Measurements from ENCODE around the gene ARHGAP21. TPM values are rescaled to one million over a fixed set of nuclear protein-coding genes. Genes with fewer than 3 reads are reported as not detected.
A peak's percentile ranks its signal among the peaks of the same experiment; 100 is the strongest.

ARHGAP21 gene
- polyA plus RNA-seq, 1 donor (not counting 4 experiments of a cell fraction or from before 2014, with no cell fraction given), result 78.5 TPM

DNA sequence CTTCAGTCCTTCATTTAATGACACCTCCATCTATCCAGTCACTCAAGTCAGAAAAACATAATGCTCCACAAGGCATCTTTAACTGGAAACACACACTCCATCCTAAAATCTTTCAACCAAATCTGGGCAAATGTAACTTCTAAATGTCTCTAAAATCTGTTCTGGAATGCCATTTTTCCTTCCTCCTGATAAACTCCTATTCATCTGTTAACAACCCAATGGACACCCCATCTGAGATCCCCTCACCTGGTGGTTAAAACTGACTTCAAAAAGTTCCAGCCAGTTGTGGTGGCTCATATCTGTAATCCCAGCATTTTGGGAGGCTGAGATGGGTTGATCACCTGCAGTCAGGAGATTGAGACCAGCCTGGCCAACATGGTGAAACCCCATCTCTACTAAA is 78.7 kb downstream of the ARHGAP21 start:
- Histone ChIP-seq H2AFZ (ENCODE audit: control insufficient read depth, low read length) (no peak overlapping the region), H3K4me3 (ENCODE audit: control insufficient read depth in 2 of 3, extremely low read depth in 1 of 3, insufficient read depth in 2 of 3, low read depth in 1 of 3, low read length in 3 of 3) (no peak overlapping the region), H3K9me3 (ENCODE audit: control insufficient read depth, low read depth, low read length) (no peaks in the 10 kb centered on the region), H3K27ac (ENCODE audit: control insufficient read depth, insufficient read depth, low read length) (no peak overlapping the region), H3K36me3 (ENCODE audit: control insufficient read depth in 2 of 2, extremely low read depth in 1 of 2, insufficient read depth in 2 of 2, low read length in 2 of 2) (peaks cover under 1 to 2% of the 10 kb centered on the region in 2 experiments), H3K9me1 (ENCODE audit: control insufficient read depth, extremely low read depth, insufficient read depth, low read length) (no peaks in the 10 kb centered on the region), H3K79me2 (ENCODE audit: control insufficient read depth, insufficient read depth, low read length) (peaks cover 33% of the 10 kb centered on the region), H3K27me3 (ENCODE audit: control insufficient read depth, extremely low read depth, insufficient read depth, low read length) (no peaks in the 10 kb centered on the region), H3K9ac (ENCODE audit: control insufficient read depth, extremely low read depth, insufficient read depth, low read length) (no peak overlapping the region), H3K4me2 (ENCODE audit: control insufficient read depth, extremely low read depth, insufficient read depth, low read depth, low read length) (no peak overlapping the region), H4K20me1 (ENCODE audit: control insufficient read depth, extremely low read depth, insufficient read depth, low read length) (no peaks in the 10 kb centered on the region), H3K4me1 (ENCODE audit: control insufficient read depth, extremely low read depth, insufficient read depth, low read length) (peaks cover 13% of the 10 kb centered on the region)
- no peak for TF ChIP-seq EZH2 (IDR thresholded peaks at IDR 0.05; ENCODE audit: low read length)
- TF ChIP-seq, protein P1, sequence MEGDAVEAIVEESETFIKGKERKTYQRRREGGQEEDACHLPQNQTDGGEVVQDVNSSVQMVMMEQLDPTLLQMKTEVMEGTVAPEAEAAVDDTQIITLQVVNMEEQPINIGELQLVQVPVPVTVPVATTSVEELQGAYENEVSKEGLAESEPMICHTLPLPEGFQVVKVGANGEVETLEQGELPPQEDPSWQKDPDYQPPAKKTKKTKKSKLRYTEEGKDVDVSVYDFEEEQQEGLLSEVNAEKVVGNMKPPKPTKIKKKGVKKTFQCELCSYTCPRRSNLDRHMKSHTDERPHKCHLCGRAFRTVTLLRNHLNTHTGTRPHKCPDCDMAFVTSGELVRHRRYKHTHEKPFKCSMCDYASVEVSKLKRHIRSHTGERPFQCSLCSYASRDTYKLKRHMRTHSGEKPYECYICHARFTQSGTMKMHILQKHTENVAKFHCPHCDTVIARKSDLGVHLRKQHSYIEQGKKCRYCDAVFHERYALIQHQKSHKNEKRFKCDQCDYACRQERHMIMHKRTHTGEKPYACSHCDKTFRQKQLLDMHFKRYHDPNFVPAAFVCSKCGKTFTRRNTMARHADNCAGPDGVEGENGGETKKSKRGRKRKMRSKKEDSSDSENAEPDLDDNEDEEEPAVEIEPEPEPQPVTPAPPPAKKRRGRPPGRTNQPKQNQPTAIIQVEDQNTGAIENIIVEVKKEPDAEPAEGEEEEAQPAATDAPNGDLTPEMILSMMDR (optimal IDR thresholded peaks at IDR 0.05 in 1 of 3, IDR thresholded peaks at IDR 0.05 in 1 of 3, conservative IDR thresholded peaks at IDR 0.05 in 1 of 3; ENCODE audit: extremely low read depth in 1 of 3, insufficient read depth in 2 of 3, low read length in 3 of 3), result no peak
- no peak for DNase-seq (ENCODE audit: low read depth, low spot score)
- dilution Hi-C loops (cut with MboI; ENCODE audit: extremely low pct_ligation_motif_present, low sequenced_read_pairs), result no loop called here
- no peak for FAIRE-seq

DNA sequence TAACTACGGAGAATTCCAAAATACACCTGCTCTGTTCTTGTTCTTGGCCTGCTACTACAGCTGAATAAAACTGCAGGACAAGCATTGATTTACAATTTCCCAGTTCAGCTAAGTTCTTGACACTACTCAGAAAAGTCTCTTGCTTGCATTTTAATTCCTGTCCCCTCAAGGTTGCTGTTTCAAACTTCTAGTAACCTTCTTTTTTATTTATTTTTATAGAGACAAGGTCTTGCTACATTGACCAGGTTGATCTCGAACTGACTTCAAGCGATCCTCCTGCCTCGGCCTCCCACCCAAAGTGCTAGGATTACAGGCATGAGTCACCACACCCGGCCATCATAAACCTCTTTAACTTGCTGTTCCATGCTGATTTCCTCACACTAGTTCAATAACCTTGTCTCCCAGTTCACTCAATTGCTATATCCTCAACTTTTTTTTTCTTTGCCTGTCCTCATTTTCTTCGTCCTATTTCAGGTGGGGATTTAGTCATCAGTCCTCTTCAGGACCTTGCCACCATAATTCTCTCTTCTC is 79.9 kb downstream of the ARHGAP21 start:
- Histone ChIP-seq H2AFZ (ENCODE audit: control insufficient read depth, low read length) (no peak overlapping the region), H3K27ac (ENCODE audit: control insufficient read depth, insufficient read depth, low read length) (no peak overlapping the region), H3K9me1 (ENCODE audit: control insufficient read depth, extremely low read depth, insufficient read depth, low read length) (no peaks in the 10 kb centered on the region), H4K20me1 (ENCODE audit: control insufficient read depth, extremely low read depth, insufficient read depth, low read length) (no peaks in the 10 kb centered on the region), H3K79me2 (ENCODE audit: control insufficient read depth, insufficient read depth, low read length) (peaks cover 26% of the 10 kb centered on the region), H3K4me2 (ENCODE audit: control insufficient read depth, extremely low read depth, insufficient read depth, low read depth, low read length) (no peak overlapping the region), H3K36me3 (ENCODE audit: control insufficient read depth in 2 of 2, extremely low read depth in 1 of 2, insufficient read depth in 2 of 2, low read length in 2 of 2) (peaks cover 0 to 2% of the 10 kb centered on the region in 2 experiments), H3K9ac (ENCODE audit: control insufficient read depth, extremely low read depth, insufficient read depth, low read length) (no peak overlapping the region), H3K4me1 (ENCODE audit: control insufficient read depth, extremely low read depth, insufficient read depth, low read length) (peaks cover 13% of the 10 kb centered on the region), H3K27me3 (ENCODE audit: control insufficient read depth, extremely low read depth, insufficient read depth, low read length) (no peaks in the 10 kb centered on the region), H3K9me3 (ENCODE audit: control insufficient read depth, low read depth, low read length) (no peaks in the 10 kb centered on the region), H3K4me3 (ENCODE audit: control insufficient read depth in 2 of 3, extremely low read depth in 1 of 3, insufficient read depth in 2 of 3, low read depth in 1 of 3, low read length in 3 of 3) (no peak overlapping the region)
- TF ChIP-seq, protein P1 (optimal IDR thresholded peaks at IDR 0.05 in 1 of 3, IDR thresholded peaks at IDR 0.05 in 1 of 3, conservative IDR thresholded peaks at IDR 0.05 in 1 of 3; ENCODE audit: extremely low read depth in 1 of 3, insufficient read depth in 2 of 3, low read length in 3 of 3), result no peak
- no peak for TF ChIP-seq EZH2 (IDR thresholded peaks at IDR 0.05; ENCODE audit: low read length)
- DNase-seq (ENCODE audit: low read depth, low spot score) (no peak), FAIRE-seq (peak; percentile 79)
- dilution Hi-C loops (cut with MboI; ENCODE audit: extremely low pct_ligation_motif_present, low sequenced_read_pairs), result no loop called here
